ENCODE measurements around the gene CLIC3. TPM values are rescaled to one million over a fixed set of nuclear protein-coding genes. Genes with fewer than 3 reads are reported as not detected.

The CLIC3 gene
- total RNA-seq, 1 donor from 2014 or later, result not detected

- Mint-ChIP-seq H3K4me3 (no peak overlapping the region), H3K27ac (no peak overlapping the region), H3K4me1 (peaks cover 13% of the 10 kb centered on the region), H3K36me3 (no peaks in the 10 kb centered on the region), H3K27me3 (ENCODE audit: insufficient read depth, low read depth) (peaks cover 4% of the 10 kb centered on the region), H3K9me3 (no peaks in the 10 kb centered on the region)
- Histone ChIP-seq H3K27me3 (no peaks in the 10 kb centered on the region), H3K4me2 (no peak overlapping the region), H3K27ac (no peak overlapping the region), H3K9ac (no peak overlapping the region), H3K4me3 (no peak overlapping the region), H3K9me3 (ENCODE audit: low read depth) (no peaks in the 10 kb centered on the region), H2AFZ (replicated peaks) (no peak overlapping the region), H3K36me3 (no peaks in the 10 kb centered on the region), H3K4me1 (peaks cover 6% of the 10 kb centered on the region), H3F3A (ENCODE audit: low read depth) (no peaks in the 10 kb centered on the region), H3K79me2 (ENCODE audit: low read depth) (no peaks in the 10 kb centered on the region), H4K20me1 (ENCODE audit: low read depth) (no peaks in the 10 kb centered on the region)
- no peak for TF ChIP-seq EZH2phosphoT487 (IDR thresholded peaks at IDR 0.05)
- no peak for TF ChIP-seq CTCF (IDR thresholded peaks at IDR 0.05)
- TF ChIP-seq EZH2 (IDR thresholded peaks at IDR 0.05), result no peak
- DNase-seq (ENCODE audit: low spot score), result no peak
These were observed 27.8 kb downstream of the CLIC3 start for GRCh38 chr9:136968333-136969127.

GRCh38 chr9:136965771-136966484 lies 30.4 kb downstream of the CLIC3 start:
- Histone ChIP-seq H3K9me3 (ENCODE audit: low read depth) (no peaks in the 10 kb centered on the region), H3K27ac (no peak overlapping the region), H3K27me3 (no peaks in the 10 kb centered on the region), H3K4me1 (peaks cover 6% of the 10 kb centered on the region), H3K36me3 (no peaks in the 10 kb centered on the region), H3K4me2 (peak overlapping the region; percentile 60), H3K4me3 (no peak overlapping the region), H3K79me2 (ENCODE audit: low read depth) (no peaks in the 10 kb centered on the region), H3F3A (ENCODE audit: low read depth) (no peaks in the 10 kb centered on the region), H4K20me1 (ENCODE audit: low read depth) (no peaks in the 10 kb centered on the region), H2AFZ (replicated peaks) (peak overlapping the region; percentile 61), H3K9ac (no peak overlapping the region)
- Mint-ChIP-seq H3K4me1 (peaks cover 17% of the 10 kb centered on the region), H3K9me3 (no peaks in the 10 kb centered on the region), H3K36me3 (no peaks in the 10 kb centered on the region), H3K27me3 (ENCODE audit: insufficient read depth, low read depth) (peaks cover 4% of the 10 kb centered on the region), H3K27ac (peak overlapping the region; percentile 64), H3K4me3 (peak overlapping the region; percentile 18)
- TF ChIP-seq EZH2phosphoT487 (IDR thresholded peaks at IDR 0.05), result no peak
- no peak for TF ChIP-seq EZH2 (IDR thresholded peaks at IDR 0.05)
- TF ChIP-seq CTCF (IDR thresholded peaks at IDR 0.05), result no peak
- DNase-seq (ENCODE audit: low spot score), result peak; percentile 54

DNA sequence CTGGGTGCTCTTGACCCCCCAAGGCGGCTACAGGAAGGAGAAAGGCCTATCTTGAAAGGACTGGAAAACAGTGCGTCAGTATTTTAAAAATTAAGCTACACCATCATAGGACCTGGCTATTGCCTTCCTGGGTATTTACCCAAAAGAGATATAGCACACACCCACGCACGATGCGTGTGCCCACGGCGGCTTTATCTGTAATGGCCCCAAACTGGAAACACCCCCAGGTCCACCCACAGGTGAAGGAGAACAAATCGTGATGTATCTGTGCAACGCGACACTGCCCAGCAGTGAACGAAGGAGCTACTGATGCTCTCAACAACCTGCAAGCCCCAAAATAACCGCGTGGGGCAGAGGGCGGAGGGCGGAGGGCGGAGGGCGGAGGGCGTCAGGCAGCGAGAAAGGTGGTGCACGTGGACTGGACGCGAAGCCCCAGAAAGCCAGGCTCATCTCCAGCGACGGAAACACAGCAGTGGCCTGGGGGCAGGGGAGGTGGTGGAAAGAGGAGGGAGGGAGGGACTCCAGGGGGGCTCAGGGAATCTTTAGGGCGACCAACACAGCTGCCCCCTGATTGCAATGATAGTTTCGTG lies 31.4 kb downstream of the CLIC3 start:
- Mint-ChIP-seq H3K27me3 (ENCODE audit: insufficient read depth, low read depth) (peaks cover 5% of the 10 kb centered on the region), H3K4me1 (peaks cover 19% of the 10 kb centered on the region), H3K9me3 (no peaks in the 10 kb centered on the region), H3K36me3 (no peaks in the 10 kb centered on the region), H3K4me3 (no peak overlapping the region), H3K27ac (peak overlapping the region; percentile 53)
- no peaks in the 10 kb centered on the region for H3K36me3 ChIP-seq
- H3K4me1 ChIP-seq, result peaks cover 6% of the 10 kb centered on the region
- no peaks in the 10 kb centered on the region for H3F3A ChIP-seq (ENCODE audit: low read depth)
- no peaks in the 10 kb centered on the region for H3K9me3 ChIP-seq (ENCODE audit: low read depth)
- no peaks in the 10 kb centered on the region for H4K20me1 ChIP-seq (ENCODE audit: low read depth)
- H3K4me3 ChIP-seq, result no peak overlapping the region
- no peak overlapping the region for H3K4me2 ChIP-seq
- no peak overlapping the region for H2AFZ ChIP-seq (replicated peaks)
- DNase-seq (ENCODE audit: low spot score), result no peak
- TF ChIP-seq EZH2phosphoT487 (IDR thresholded peaks at IDR 0.05) (no peak), EZH2 (IDR thresholded peaks at IDR 0.05) (no peak), CTCF (IDR thresholded peaks at IDR 0.05) (no peak)
- H3K27ac ChIP-seq, result no peak overlapping the region
- no peaks in the 10 kb centered on the region for H3K79me2 ChIP-seq (ENCODE audit: low read depth)
- H3K9ac ChIP-seq, result no peak overlapping the region
- H3K27me3 ChIP-seq, result no peaks in the 10 kb centered on the region
